DMS53 treated with DMSO at 0.1 percent for 48 hours (cell line): Measurements from ENCODE around the gene MVK.

Experiments used
- DNase-seq: peaks from one replicate; lab custom pipeline; 2025; ENCODE audit not compliant: unreplicated experiment; lab: John Stamatoyannopoulos, UW

Gene MVK

DNA sequence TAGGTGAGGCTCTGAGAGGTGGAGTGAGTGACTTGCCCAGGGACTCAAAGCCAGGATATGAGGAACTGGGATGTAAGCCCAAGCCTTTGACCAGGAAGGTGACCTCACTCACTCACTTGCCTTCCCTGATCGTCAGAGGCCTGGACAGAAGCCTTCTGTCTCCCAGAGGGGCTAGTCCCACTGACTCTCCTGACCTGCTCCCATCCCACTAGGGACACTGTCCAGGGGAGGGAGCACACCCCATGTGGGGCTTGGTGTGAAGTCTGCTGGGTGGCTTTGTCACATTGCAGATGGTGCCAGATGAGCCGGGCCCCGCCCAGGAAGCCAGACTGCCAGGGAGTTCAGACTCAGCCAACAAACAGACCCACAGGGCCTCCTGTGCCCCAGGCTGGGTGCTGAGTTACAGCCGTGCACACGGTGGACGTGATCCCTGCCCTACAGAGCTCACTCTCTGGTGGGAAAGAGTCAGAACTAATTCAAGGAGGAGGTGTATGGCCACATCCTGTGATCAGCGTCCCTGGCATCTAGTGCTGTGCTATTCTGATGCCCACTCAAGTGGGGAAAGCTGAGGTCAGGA, 28.6 kb upstream of the MVK start:
- no peak for DNase-seq

DNA sequence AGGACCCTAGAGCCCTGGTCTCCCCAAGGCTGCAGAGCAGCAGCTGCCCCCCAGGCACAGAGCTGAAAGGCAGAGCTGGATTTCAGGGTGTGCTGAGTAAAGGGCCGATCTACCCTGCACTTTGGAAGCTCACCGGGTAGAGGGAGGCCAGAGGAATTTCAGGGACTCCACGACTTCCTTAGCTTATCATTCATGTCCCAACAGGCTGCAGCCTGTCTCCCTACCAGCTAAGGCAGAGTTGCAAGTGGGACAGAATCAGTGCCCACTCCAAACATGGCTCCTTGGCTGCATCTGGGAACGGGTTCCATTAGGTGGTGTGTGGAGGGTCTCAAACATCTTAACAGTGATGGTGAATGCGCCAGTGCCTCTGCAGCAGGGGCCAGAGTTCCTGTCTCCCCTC, 27.8 kb upstream of the MVK start:
- DNase-seq, result no peak

DNA sequence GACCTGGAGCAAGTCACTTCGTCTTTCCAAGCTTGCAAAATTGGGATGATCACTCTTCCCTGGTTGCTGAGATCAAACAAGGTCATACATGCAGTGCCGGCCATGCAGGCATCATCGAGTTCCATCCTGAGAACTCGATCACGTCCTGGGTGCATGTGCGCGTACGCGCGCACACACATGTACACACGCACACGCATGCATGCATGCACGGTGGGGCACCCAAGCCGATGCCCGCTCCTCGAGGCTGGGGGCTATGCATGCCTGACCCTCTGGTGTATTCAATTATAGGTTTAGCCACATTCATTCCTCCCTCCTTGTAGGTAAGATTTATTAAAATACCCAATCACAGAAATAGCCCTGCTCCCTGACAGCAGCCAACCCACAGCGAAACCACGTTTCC, 26.3 kb upstream of the MVK start:
- DNase-seq, result no peak

DNA sequence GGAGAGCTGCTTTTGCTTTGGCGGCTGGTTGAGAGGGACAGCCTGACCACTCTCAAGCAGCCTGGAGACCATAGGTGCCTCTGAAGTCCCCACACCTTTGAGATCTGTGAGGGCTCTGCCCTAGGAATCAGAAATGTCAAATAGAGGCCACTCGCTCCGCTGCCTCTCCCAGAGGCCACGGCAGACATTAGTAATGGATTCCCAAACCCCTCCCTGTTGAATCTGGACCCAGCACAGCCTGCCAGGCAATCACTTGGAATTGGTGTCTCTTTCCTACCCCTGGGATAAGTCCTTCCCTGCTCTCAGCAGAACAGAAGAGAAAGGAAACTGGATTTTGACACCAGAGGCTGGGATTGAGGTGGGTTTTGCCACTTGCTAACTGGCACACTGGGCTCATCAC, 25.3 kb upstream of the MVK start:
- no peak for DNase-seq

DNA sequence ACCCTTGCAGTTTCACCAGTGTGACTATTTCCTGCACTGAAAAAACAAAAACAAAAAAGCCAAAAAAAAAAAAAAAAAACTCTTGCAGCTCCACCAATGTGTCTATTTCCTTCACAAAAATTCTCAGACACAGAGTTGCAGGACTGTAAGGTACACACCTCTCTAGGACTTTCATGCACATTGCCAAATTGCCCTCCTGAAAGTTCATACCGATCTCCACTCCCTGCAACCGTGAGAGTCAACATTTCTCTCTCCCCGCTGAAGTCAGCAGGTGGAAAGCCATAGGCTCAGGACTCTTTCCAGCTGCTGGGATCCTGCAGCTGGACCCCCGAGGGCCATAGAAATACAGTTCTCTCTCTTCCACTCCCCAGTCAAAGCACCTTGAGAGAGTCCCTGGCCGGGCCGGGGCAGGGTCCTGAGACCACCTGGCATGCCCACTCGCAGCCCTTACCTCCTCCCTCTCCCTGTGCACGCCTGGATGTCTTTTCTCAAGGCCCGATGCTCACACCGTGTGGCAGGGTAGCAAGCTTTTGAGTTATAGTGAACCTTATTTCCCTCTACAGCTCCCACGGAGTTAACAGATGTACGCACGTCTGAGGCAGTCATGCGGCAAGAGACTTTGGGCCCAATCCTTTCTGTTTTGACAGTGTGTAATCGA, 23.9 kb upstream of the MVK start:
- DNase-seq, result no peak

DNA sequence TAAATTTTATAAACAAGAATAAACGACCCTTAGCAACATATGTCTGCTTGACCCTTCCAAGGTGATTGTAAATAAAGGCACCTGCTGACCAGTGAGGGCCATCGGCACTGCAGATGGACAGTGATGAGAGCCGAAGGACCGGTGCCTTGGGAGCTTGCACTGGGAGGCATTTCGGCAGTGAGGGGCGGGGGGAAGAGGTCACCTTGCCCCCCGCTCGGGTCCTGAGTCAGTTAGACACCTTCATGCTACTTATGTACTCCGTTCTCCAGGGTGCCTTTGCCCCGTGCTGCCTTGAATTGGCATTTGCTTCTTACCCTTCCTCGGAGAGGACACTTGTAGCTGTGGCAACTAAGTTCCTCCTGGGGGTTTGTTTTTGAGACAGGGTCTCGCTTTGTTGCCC, 23.3 kb upstream of the MVK start:
- no peak for DNase-seq

DNA sequence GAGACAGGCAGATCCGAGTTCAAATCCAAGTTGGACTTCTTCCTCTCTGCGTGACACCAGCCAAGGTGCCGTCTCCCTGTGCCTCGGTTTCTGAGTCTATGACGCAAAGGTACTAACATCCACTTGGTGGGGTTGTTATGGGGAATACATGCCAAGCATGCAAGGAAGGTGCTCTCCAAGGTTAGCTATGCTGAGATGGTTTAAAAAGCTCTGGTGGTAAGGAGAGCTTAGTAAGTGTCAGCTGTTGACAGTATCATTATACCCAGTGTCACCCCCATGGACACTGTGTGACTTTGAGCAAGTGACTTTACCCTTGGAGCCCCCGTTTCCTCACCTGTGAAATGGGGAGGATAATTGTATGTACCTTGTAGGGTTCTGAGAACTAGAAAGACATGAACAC, 22.5 kb upstream of the MVK start:
- DNase-seq, result no peak

DNA sequence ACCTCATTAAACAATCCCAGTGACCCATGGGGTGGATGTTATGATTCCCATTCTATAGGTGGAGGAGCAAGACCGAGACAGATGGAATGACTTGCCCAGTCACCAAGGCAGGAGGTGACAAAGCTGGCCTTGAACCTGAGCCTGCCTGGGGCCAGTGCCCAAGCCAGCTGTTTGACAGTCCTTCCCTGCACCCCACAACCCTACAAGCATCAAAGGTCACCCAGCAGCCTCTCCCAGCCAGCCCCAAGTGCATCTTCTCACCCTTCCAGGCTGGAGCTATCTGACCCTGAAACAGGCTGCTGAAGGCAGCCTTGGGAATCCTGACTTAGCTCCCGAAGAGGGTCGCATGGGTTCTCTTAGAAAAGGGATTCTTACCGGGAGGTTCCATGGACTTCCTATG, 20.6 kb upstream of the MVK start:
- no peak for DNase-seq

DNA sequence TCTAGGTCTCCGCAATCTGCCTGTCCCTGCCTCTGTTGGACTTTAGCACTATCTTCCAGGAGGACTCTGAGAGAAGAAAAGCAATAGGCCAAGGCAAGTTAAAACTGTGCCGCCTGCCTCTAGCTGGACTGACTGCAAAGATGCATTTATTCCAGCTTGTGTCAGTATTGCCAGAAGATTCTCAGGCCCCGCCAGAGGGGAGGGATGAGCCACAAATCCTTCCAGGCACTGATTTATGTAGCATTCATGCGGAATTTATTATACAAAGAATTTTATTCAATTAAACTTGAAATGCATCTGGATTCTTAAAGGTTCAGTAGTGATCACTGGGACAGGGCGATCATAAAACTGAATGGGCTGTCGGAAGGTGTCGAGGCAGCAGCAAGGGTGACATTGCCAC, 20.1 kb upstream of the MVK start:
- DNase-seq, result no peak

DNA sequence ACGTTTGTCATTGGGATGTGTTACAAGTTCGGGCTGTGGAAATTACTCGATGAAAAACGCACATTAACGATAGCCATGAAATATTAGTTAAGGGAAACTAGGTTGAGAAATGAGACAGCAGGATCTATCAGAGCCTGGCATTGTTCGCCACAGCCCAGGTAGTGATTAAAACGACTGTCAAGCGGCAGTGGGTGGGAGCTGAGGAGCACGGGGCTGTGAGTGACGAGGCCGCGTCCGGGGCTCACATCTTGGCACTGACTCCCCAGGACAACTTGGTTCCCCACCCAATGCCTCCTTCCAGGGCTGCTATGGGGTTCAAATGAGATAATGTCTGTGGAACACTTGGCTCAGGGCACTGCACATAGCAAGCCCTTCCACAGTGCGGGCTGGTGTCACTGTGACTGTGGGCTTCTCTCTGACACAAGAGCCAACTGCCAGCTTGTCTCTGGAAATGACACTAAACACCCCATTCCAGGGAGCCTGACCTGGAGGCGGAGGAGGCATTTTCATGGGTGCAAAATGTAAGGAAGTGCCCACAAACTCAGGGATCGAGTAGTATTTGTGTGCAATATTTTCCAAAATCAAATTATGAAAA, 19.6 kb upstream of the MVK start:
- no peak for DNase-seq

DNA sequence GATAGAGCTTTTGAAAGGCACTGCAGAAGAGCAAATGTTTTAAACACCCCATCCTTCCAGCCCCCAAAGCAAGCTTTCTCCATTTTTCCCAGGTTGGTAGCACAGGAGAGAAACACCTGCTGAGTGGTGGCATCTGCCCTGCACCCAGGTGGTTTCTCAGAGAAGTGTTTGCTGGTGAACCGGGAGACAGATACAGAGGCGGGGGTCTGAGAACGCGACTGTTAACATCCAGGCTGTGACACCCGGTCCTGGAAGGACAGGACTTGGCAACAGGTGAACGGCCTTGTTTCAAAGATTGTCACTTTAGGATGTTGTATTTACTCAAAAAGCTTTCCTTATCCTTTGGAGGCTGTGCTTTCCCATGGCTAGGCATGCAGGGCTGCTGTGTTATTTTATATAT, 18.8 kb upstream of the MVK start:
- peak; percentile 12 for DNase-seq

DNA sequence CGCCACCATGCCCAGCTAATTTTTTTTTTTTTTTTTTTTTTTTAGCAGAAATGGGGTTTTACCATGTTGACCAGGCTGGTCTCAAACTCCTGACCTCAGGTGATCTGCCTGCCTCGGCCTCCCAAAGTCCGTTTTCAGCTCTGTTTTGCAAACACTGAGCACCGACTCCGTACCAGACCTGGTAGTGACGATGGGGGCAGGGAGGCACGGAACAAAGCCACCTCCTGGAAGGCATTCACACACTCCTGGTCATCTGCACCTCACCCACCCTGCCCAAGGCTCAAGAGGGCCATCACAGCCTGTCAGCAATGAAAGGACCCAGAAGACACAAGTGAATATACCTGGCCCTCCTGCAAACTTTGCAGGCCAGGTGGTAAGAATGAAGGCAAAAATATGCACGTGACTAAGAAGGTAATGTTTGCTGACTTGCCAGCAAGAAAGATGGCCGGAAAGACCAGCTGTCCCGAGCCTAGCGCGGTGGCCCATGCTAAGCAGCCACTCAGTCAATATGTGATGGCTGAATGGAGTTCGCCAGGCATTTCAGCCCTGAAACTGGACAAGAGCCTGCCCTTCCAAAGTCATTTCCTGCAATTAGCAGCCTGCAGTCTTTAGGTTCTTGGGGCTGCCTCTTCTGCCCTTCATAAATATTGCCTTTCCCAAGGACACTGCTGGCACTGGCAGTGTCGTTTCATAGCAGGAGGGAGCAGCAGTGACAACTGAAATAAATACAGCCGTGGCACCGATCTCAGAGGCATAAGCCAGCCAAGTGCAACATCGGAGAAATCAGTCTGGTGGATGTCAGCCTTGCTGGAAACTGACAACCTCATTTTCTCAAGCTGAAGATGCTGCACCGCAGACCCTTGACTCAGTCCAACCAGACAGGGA, 17.9 kb upstream of the MVK start:
- DNase-seq, result peak; percentile 64

DNA sequence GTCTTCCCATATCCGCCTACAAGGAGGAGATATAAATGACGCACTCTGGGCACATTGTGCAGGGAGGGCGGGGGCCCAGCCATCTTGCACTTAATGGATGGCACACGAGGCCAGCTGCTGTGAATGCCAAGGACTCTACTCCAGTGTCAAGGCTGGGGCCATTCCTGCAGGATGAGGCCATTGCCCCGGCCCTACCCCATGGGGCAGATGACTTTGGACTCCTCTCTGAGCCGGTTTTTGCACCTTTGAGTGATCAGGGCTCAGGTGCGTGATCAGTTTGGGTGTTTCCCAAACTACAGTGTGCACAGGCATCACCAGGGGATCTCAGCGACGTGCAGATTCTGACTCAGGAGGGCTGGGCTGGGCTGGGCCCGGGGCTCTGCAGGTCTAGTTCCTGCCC, 16.4 kb upstream of the MVK start:
- no peak for DNase-seq

DNA sequence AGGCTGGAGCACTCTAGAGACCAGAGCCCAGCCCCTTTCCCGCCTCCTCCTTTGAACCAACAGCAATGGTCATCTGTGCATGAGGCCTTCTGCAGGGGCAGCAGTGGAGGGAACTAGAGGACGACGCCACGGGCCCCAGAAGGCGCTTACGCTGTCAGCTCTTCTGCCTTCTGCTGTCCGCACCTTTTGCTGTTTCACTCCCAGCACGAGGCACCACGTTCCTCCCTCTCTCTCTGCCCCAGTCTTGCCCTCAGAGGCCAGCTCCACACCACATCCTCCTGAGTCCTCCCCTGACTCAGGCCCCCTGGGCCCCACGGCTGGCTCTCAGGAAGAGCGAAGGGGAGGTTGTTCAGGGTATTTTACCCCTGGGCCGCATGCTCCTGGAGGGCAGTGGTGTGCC, 15.8 kb upstream of the MVK start:
- no peak for DNase-seq

DNA sequence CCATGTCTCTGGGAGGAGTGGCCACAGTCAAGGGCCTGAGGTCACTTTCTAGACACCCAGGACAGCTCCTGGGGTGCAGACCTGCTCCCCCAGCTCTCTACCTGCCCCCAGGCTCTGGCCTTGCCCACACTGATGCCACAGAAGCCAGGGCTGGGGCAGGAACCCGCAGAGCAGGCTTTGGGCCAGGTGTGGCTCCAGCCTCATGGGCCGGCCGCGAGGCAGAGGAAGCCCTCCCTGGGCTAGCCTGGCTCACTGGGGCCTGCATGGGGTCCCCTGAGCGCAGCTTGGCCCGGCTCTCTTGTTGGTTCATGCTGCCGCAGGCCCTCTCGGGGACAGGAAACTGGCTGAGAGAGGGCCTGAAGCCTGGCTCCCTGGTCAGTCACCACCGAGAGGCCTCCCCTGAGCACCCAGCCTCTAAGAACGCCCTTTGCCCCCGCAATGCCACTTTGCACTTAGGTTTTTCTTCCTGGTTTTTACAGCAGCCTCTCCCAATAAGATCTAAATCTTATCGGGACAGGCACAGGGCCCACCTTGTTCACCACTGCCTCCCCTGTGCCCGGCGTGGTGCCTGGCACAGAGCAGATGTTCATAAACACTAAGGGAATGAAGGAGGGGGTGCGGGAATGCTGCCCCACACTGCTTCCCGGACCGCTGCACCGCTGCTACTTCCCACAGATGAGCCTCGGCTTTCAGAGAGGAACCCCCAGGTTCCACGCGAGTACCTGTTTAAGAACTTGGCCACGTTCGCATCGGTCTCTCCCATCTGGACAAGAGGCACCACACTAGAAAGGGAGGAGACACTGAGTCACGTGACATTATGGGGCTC, 15.0 kb upstream of the MVK start:
- DNase-seq, result no peak

DNA sequence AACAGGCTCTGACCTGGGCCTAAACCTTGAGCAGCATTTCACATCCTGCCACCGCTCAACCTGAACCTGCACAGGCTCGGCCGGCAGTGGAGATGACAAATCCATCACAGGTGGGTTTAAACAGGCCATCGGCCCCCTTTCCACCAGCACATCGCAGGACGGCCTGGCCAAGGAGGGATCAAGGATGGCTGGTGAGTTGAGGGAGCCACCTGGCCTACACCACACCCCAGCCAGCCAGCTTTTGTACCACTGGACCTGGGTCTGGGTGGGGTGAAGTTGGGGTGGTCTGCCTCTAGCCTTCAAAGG, 14.4 kb upstream of the MVK start:
- no peak for DNase-seq

DNA sequence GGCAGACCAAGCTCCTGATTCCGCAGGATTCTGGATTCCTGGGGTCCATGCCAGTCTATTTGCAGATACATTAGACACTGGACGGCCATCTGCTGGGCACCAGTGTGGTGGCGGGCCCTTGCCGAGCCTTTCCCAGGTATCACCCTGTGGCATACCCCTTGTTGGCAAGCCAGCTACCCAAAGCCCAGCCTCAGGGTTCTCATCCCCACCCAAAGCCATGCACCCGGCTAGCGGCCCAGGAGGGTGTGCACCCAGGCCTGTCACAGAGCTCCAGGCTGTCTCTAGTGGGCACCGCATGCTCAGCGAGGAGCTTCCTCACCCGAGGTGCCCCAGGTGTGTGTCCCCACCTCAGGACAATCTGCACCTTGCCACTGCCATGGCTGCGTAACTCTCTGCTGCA, 14.0 kb upstream of the MVK start:
- no peak for DNase-seq

DNA sequence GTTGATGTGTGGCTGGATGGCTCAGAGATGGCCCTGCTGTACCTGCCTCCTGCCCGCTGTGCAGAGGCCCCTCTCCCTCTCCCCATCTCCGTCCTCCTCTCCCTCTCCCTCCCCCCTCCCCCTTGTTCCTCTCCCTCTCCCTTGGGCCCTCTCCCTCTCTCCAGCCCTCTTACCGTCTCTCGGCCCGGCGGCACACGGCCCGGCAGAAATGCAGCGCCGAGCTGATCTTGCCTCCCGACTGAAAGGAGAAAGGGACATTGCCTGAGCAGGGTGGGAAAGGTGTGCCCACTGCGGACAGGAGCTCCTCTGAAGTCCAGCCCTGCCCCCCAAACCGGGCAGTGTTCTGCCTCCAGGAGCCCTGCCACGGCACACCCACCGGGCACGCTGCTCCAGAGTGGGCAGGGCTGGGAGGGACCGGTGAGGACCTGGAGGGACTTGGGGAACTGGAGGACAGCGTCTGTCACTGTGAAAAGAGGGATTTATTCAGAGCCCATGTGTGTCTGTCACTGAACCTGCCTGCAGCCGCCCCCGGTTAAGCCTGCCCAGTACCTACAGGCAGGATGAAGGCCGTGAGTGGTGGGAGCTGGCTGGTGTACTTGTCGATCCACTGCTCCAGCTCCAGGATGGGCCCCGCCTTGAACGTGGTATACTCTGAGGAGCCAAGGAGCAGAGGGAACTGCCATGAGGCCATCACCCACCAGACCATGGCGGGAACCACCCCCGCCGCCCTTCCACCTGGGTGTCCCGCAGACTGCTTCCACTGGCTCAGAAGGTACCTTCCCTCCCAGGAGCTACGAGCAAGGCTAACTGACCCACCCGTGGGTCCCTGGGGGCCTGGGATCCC, 12.5 kb upstream of the MVK start:
- no peak for DNase-seq

DNA sequence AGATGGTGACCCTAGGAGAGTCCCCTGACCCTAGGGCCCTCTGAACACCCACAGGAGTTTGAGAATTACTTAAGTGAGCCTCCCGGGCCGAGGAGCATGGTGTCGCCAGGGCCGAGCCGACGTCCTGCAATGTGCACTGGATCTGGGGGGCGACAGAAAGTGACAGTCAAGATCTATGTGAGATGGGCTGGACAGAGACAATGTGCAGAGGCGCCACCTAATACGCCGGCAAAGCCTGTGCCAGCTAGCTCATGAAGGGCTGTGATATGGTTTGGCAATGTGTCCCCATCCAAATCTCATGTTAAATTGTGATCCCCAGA, 11.9 kb upstream of the MVK start:
- no peak for DNase-seq

DNA sequence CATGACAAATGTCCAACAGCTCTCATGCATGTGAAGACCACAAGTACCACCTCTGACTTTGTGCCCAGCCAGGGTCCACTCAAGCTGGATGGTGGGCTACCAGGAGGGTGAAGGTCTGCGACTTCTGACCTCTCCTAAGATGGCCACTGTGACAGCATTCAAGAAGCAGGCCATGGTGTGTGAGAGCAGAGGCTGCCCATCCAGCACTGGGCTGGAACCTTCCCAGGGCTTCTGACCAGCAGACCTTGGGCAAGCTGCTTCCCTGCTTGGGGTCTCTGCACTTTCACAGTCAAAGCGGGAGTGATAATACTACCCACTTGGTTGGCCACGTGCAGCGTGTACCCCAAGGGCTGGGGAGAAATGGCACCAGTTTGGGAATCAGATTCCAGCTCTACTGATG, 10.7 kb upstream of the MVK start:
- no peak for DNase-seq
